ENCODE data around the gene HDGFL3. TPM values are rescaled to one million over a fixed set of nuclear protein-coding genes. Genes with fewer than 3 reads are reported as not detected.
A peak's percentile ranks its signal among the peaks of the same experiment; 100 is the strongest.

Gene HDGFL3
- total and polyA plus RNA-seq, 10 of the 15 experiments (the other 5 are each of a cell fraction or from before 2014, with no cell fraction given) = 5.6 to 40.6 (median 15.8) TPM

GRCh38 chr15:83199288-83199687 is 8.3 kb downstream of the HDGFL3 start:
- FAIRE-seq (no peak), ATAC-seq (peak; percentile 84), DNase-seq (ENCODE audit: low read depth, low spot score) (peak; percentile 77)
- ChIA-PET CTCF (interaction anchor here (0.8 kb wide), 1 partner anchor 140 kb away, joined by 3 read pairs; no protein-coding TSS in a partner anchor), RAD21 (ENCODE audit: unreplicated experiment) (interaction anchor here (0.9 kb wide), 1 partner anchor 132 kb away, joined by 3 read pairs; the partner anchor contains the start of gene BTBD1), SMC1A (ENCODE audit: uncharacterized antibody, unreplicated experiment) (interaction anchor here (0.7 to 1.1 kb wide), 4 partner anchors 24 to 127 kb away, joined by 3 to 4 read pairs (median 3); no protein-coding TSS in a partner anchor), POLR2A (interaction anchor here (0.8 kb wide), 1 partner anchor 21 kb away, joined by 4 read pairs; no protein-coding TSS in a partner anchor)
- peak overlapping the region; percentile 94 for H3K4me2 ChIP-seq (ENCODE audit: control insufficient read depth, insufficient read depth)
- H3K4me1 ChIP-seq (ENCODE audit: control insufficient read depth, insufficient read depth, low read length) = peaks cover 35% of the 10 kb centered on the region
- no TSS peak for BruUV-seq (replicated peaks)
- H3K27ac ChIP-seq (ENCODE audit: control insufficient read depth, insufficient read depth) = peak overlapping the region; percentile 94
- in situ Hi-C loops (cut with MboI) = no loop called here
- H3K27me3 ChIP-seq (replicated peaks in 1 of 2; ENCODE audit: control insufficient read depth in 2 of 2, insufficient read depth in 2 of 2, low read length in 1 of 2) = no peaks in the 10 kb centered on the region
- intact Hi-C loops (cut with micrococcal nuclease; ENCODE audit: unreplicated experiment) = loop anchor here (2.0 to 5.0 kb wide), 2 partner anchors 82 to 132 kb away; partner anchors contain the start of gene BTBD1
- peak overlapping the region; percentile 65 for H3K9ac ChIP-seq (ENCODE audit: control insufficient read depth, insufficient read depth, low read length)
- H3K9me3 ChIP-seq (replicated peaks; ENCODE audit: control insufficient read depth, insufficient read depth, low read length) = no peaks in the 10 kb centered on the region
- peak overlapping the region; percentile 33; the same call in 1 of the 2 replicates for H3K4me3 ChIP-seq
- no peaks in the 10 kb centered on the region for H4K20me1 ChIP-seq (ENCODE audit: control insufficient read depth, insufficient read depth)
- no peaks in the 10 kb centered on the region for H3K36me3 ChIP-seq (ENCODE audit: control insufficient read depth in 2 of 2, insufficient read depth in 2 of 2, low read length in 1 of 2)
- H2AFZ ChIP-seq (ENCODE audit: control insufficient read depth, low read depth, low read length) = no peak overlapping the region
- peaks cover 94% of the 10 kb centered on the region for H3K79me2 ChIP-seq (ENCODE audit: control insufficient read depth, insufficient read depth, low read length)
- 0% methylated on average over 1 of the region's 1 CpG for WGBS (ENCODE audit: insufficient coverage, insufficient replicate concordance, low lambda C conversion rate, missing lambda C conversion rate)
- TF ChIP-seq IRF5 (IDR thresholded peaks at IDR 0.05; ENCODE audit: borderline replicate concordance) (no peak), PAX5 (IDR thresholded peaks at IDR 0.05; ENCODE audit: borderline replicate concordance, low read depth, low read length) (0 out of 2 replicates have a peak, but pooled peaks have one; percentile 50), BACH1 (IDR thresholded peaks at IDR 0.05; ENCODE audit: borderline replicate concordance) (peak; percentile 23; the same call in 1 of the 2 replicates), EP300 (IDR thresholded peaks at IDR 0.05; ENCODE audit: borderline replicate concordance in 1 of 2, control insufficient read depth in 1 of 2, low read depth in 2 of 2, low read length in 2 of 2) (peak; percentile 64 to 85; a peak in 3 of 4 replicates), JUNB (IDR thresholded peaks at IDR 0.05) (peak; percentile 45), MXI1 (IDR thresholded peaks at IDR 0.05; ENCODE audit: low read depth, low read length) (no peak), BHLHE40 (IDR thresholded peaks at IDR 0.05; ENCODE audit: borderline replicate concordance in 1 of 2, low read depth in 2 of 2, low read length in 1 of 2) (peak; percentile 10 to 21; a peak in 1 of 4 replicates), PKNOX1 (IDR thresholded peaks at IDR 0.05) (peak; percentile 21), MTA2 (IDR thresholded peaks at IDR 0.05; ENCODE audit: low read depth) (peak; percentile 89), TAF1 (IDR thresholded peaks at IDR 0.05; ENCODE audit: borderline replicate concordance, low read depth, low read length) (no peak), GABPA (IDR thresholded peaks at IDR 0.05; ENCODE audit: low read depth) (0 out of 2 replicates have a peak, but pooled peaks have one; percentile 10), IKZF2 (IDR thresholded peaks at IDR 0.05) (peak; percentile 68 to 80; a peak in 2 of 4 replicates), SKIL (IDR thresholded peaks at IDR 0.05; ENCODE audit: low read depth, poor library complexity, severe bottlenecking) (peak; percentile 85), ETV6 (conservative IDR thresholded peaks at IDR 0.05 in 1 of 2, IDR thresholded peaks at IDR 0.05 in 1 of 2; ENCODE audit: borderline replicate concordance in 1 of 2, low read depth in 1 of 2) (peak in 1 of 2 experiments; percentile 35; a peak in 1 of 4 replicates), MEF2A (IDR thresholded peaks at IDR 0.05; ENCODE audit: insufficient read depth, low read depth, low read length) (no peak)
